Aorta (tissue), 5 donors: ENCODE results near the gene SLC18A3. TPM values are rescaled to one million over a fixed set of nuclear protein-coding genes. Genes with fewer than 3 reads are reported as not detected.

ENCODE experiments used
- ATAC-seq: fragments of 200-7000 bp; cut with Tn5 transposase; one replicate; pipeline ENCODE4 v1.9.1; 2022; ENCODE audit warnings: moderate library complexity; ENCODE audit not compliant: low FRiP score
- DNase-seq, 2 donors: peaks; one replicate each; pipeline ENCODE4 v3.0.0-alpha.2; 2020
- H3K27ac ChIP-seq, 2 donors: one replicate each; pipeline ENCODE4 v1.5.1; 2013; ENCODE audit warnings: low read length in 2 of 2, mild to moderate bottlenecking in 2 of 2, moderate library complexity in 2 of 2, control low read depth in 1 of 2, inconsistent platforms in 1 of 2, low read depth in 1 of 2
- H3K27me3 ChIP-seq, 2 donors: one replicate each; pipeline ENCODE4 v1.6.1; 2013; ENCODE audit warnings: control low read depth in 1 of 2, low read length in 1 of 2, mild to moderate bottlenecking in 1 of 2, moderate library complexity in 1 of 2; ENCODE audit not compliant: insufficient read depth in 2 of 2, control insufficient read depth in 1 of 2
- H3K36me3 ChIP-seq, 2 donors: one replicate each; pipeline ENCODE4 v1.6.1; 2013; ENCODE audit warnings: control low read depth in 1 of 2, low read length in 1 of 2, mild to moderate bottlenecking in 1 of 2; ENCODE audit not compliant: insufficient read depth in 2 of 2, control insufficient read depth in 1 of 2
- H3K4me1 ChIP-seq, 2 donors: one replicate each; pipeline ENCODE4 v1.6.1; 2013; ENCODE audit warnings: low read length in 2 of 2, control low read depth in 1 of 2, mild to moderate bottlenecking in 1 of 2, moderate library complexity in 1 of 2; ENCODE audit not compliant: insufficient read depth in 2 of 2, control insufficient read depth in 1 of 2
- H3K4me3 ChIP-seq, 2 donors: one replicate each; pipeline ENCODE4 v1.5.1; 2013; ENCODE audit warnings: low read length in 2 of 2, control low read depth in 1 of 2, mild to moderate bottlenecking in 1 of 2
- H3K9me3 ChIP-seq: one replicate; pipeline ENCODE4 v1.6.1; 2013; ENCODE audit warnings: mild to moderate bottlenecking, low read length; ENCODE audit not compliant: control insufficient read depth
- WGBS, 2 donors: extraction: QIAGEN DNeasy Blood & Tissue Kit; methylation state at CpG; one replicate each; pipeline ENCODE4 v1.1.7; 2013; 5-methylcytosine and 5-hydroxymethylcytosine counted together
- intact Hi-C, 2 donors: fragments of 100-400 bp; cut with DNase I; formaldehyde crosslinking; loops; one replicate each; pipeline versions ENCODE4 v1.14.2 to v1.15.0; 2022
- polyA plus RNA-seq, 2 donors: library from polyadenylated mRNA; stranded (reverse); fragments of 200-250 nt; gene quantifications; one replicate each; pipeline ENCODE4 v1.2.3, GENCODE V29; 2013
- total RNA-seq, 2 donors: library from RNA; stranded (reverse); fragmentation: NEBNext Ultra II Directional; extraction: Animal tissue kit (Norgen Biotek cat#: 25700); gene quantifications; one replicate each; pipeline ENCODE4 v1.2.1, GENCODE V29; 2021
- donor health status: healthy with polysubstance abuse.
- donor health status: Bipolar disorder and iron deficiency.
- donor health status: DM: no; HTN: no; CAD: no.
- donor health status: DM: no; HTN: no; CAD: no.
- donor health status: DM: yes; HTN: yes; CAD: no.

SLC18A3 gene
- total and polyA plus RNA-seq, 4 donors, result not detected

DNA sequence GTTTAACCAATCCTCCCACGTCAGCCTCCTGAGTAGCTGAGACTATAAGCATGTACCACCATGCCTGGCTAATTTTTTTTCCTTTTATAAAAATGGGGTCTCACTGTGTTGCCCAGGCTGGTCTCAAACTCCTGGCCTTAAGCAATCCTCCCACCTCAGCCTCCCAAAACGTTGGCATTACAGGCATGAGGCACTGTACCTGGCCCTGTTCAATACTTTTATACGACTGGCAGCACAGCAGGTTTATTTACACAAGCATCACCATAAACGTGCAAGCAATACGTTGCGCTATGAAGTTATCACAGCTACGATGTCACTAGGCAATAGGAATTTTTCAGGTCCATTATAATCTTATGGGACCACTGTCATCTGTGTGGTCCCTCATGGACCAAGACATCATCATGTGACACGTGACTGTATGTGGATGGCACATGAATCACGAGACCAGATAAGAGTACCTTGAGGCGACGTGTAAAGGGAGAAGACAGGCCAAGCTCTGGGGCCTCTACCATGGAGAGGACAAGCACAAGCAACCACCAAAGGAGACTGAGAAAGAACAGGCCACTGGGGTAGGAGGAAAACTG lies 34.5 kb upstream of the SLC18A3 start:
- intact Hi-C loops, result no loop called here
- H3K27me3 ChIP-seq, result no peaks in the 10 kb centered on the region
- H3K27ac ChIP-seq, result no peak overlapping the region
- no peaks in the 10 kb centered on the region for H3K9me3 ChIP-seq
- no peak for ATAC-seq
- no peaks in the 10 kb centered on the region for H3K36me3 ChIP-seq
- DNase-seq, result no peak
- H3K4me3 ChIP-seq, result no peak overlapping the region
- H3K4me1 ChIP-seq, result peaks cover 0 to 5% of the 10 kb centered on the region in 2 donors
- WGBS, 2 donors, result 86 to 89% methylated on average over 11 of the region's 11 CpGs

DNA sequence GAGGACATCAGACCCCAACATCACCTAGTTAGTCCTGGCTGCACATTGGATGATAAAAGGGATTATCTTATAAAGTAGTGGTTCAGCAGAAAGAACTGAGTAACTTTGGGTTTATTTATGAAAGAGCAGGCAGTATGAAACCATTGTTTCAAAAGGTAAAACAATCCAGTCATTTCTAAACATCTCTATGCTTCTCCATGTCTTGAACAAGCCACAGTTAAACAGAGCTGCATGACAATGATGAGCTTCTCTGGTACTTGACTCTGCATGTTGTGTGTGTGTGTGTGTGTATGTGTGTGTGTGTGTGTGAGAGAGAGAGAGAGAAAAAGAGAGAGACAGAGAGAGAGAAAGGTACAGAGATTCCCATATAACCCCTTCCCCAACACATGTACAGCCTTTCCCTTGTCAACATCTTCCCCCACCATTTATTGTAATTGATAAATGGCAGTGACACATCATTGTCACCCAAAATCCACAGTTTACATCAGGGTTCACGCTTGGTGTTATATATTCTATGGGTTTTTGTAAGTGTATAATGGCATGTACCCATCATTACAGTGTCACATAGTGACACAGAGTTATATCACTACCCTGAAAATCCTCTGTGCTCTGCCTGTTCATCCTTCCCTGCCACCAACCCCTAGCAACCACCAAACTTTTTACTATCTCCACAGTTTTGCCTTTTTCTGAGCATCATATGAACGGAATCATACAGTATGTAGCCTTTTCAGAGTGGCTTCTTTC lies 32.8 kb upstream of the SLC18A3 start:
- Histone ChIP-seq H3K4me3 (no peak overlapping the region), H3K4me1 (peaks cover 0 to 5% of the 10 kb centered on the region in 2 donors), H3K9me3 (no peaks in the 10 kb centered on the region), H3K36me3 (no peaks in the 10 kb centered on the region), H3K27ac (no peak overlapping the region), H3K27me3 (no peaks in the 10 kb centered on the region)
- intact Hi-C loops, result no loop called here
- ATAC-seq (no peak), DNase-seq (no peak)
- WGBS, 2 donors, result 89 to 91% methylated on average over 2 of the region's 2 CpGs

- WGBS, 2 donors, result 97 to 98% methylated on average over 3 of the region's 3 CpGs
- H3K27ac ChIP-seq, result no peak overlapping the region
- no peaks in the 10 kb centered on the region for H3K27me3 ChIP-seq
- DNase-seq (no peak), ATAC-seq (no peak)
- no peaks in the 10 kb centered on the region for H3K9me3 ChIP-seq
- intact Hi-C loops, result no loop called here
- no peaks in the 10 kb centered on the region for H3K36me3 ChIP-seq
- H3K4me1 ChIP-seq, result peaks cover 0 to 5% of the 10 kb centered on the region in 2 donors
- H3K4me3 ChIP-seq, result no peak overlapping the region
These were observed 31.7 kb upstream of the SLC18A3 start for GRCh38 chr10:49578392-49578791.

GRCh38 chr10:49579621-49580020 lies 30.5 kb upstream of the SLC18A3 start:
- H3K4me3 ChIP-seq, result no peak overlapping the region
- H3K27me3 ChIP-seq, result no peaks in the 10 kb centered on the region
- H3K9me3 ChIP-seq, result no peaks in the 10 kb centered on the region
- peaks cover 0 to 5% of the 10 kb centered on the region in 2 donors for H3K4me1 ChIP-seq
- WGBS, 2 donors, result 4% methylated on average over 2 of the region's 2 CpGs
- intact Hi-C loops, result no loop called here
- DNase-seq, result no peak
- H3K36me3 ChIP-seq, result no peaks in the 10 kb centered on the region
- no peak for ATAC-seq
- peak overlapping the region in 1 of 2 donors; percentile 44 for H3K27ac ChIP-seq

DNA sequence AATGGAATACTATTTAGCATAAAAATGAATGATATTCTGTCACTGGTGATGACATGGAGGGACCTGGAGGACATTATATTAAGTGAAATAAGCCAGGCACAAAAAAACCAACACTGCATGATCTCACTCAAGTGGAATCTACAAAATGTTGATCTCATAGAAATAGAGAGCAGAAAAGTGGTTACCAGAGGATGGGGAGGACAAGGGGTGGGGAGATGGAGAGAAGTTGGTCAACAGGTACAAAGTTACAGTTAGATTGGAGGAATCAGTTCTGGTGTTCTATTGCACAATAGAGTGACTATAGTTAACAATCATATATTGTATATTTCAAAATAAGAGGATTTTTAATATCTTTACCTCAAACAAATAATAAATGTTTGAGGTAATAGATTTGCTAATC lies 24.7 kb upstream of the SLC18A3 start:
- no peaks in the 10 kb centered on the region for H3K36me3 ChIP-seq
- H3K27ac ChIP-seq, result no peak overlapping the region
- no peak for DNase-seq
- ATAC-seq, result no peak
- H3K4me3 ChIP-seq, result no peak overlapping the region
- no peaks in the 10 kb centered on the region for H3K9me3 ChIP-seq
- no peaks in the 10 kb centered on the region for H3K27me3 ChIP-seq
- intact Hi-C loops, result no loop called here
- no peaks in the 10 kb centered on the region for H3K4me1 ChIP-seq

GRCh38 chr10:49587981-49588380 lies 22.1 kb upstream of the SLC18A3 start:
- DNase-seq (no peak), ATAC-seq (no peak)
- intact Hi-C loops, result no loop called here
- Histone ChIP-seq H3K4me3 (no peak overlapping the region), H3K36me3 (no peaks in the 10 kb centered on the region), H3K9me3 (no peaks in the 10 kb centered on the region), H3K4me1 (no peaks in the 10 kb centered on the region), H3K27me3 (no peaks in the 10 kb centered on the region), H3K27ac (no peak overlapping the region)
- WGBS, 2 donors, result 81 to 88% methylated on average over 4 of the region's 4 CpGs

DNA sequence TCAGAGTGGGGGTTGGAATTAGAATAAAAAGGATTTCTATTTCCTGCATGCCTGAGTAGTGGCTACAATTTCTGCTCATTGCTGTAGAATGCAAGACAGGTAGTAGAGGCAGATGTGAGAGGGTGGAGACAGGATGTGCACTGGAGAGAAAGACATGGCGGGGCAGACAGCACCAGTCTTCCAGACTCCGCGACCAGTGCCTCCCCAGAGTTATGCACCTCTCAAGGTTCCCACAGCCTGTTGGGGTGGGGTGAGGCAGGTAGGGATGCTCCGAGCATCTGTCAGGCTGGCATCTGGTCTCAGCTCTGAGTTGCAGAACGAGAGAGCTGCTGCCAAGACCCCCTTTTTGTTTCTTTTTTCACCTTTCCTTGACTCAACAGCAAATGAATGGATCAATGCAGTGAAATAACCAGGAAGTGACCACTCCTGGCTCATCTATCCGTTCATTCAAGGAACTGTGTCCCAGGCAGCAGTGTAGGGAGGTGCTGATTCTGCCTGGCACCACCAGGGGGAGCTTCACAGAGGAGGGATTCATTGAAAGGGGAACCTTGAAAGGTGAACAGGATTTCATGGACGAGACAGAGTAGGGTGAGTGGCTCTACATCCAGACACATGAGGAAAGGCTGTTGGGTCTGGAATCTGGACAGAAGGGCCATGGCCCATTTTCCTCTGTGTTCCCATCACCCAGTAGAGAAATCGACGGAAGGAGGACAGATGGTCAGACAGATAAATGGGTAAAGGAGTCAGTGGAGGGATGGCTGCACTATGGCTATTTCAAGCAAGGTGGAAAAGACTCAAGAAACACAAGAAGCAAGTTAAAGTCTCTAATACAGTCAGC lies 17.2 kb upstream of the SLC18A3 start:
- H3K9me3 ChIP-seq, result no peaks in the 10 kb centered on the region
- 41% methylated on average over 9 of the region's 9 CpGs for WGBS, 2 donors
- H3K4me3 ChIP-seq, result no peak overlapping the region
- intact Hi-C loops, result no loop called here
- no peak overlapping the region for H3K27ac ChIP-seq
- H3K27me3 ChIP-seq, result no peaks in the 10 kb centered on the region
- H3K4me1 ChIP-seq, result no peaks in the 10 kb centered on the region
- no peaks in the 10 kb centered on the region for H3K36me3 ChIP-seq
- DNase-seq (no peak), ATAC-seq (peak; percentile 67)

- Histone ChIP-seq H3K4me3 (no peak overlapping the region), H3K27me3 (no peaks in the 10 kb centered on the region), H3K36me3 (no peaks in the 10 kb centered on the region), H3K4me1 (no peaks in the 10 kb centered on the region), H3K27ac (no peak overlapping the region), H3K9me3 (no peaks in the 10 kb centered on the region)
- 83 to 89% methylated on average over 6 of the region's 6 CpGs for WGBS, 2 donors
- intact Hi-C loops, result no loop called here
- no peak for DNase-seq
- ATAC-seq, result no peak
These were observed 16.6 kb upstream of the SLC18A3 start for GRCh38 chr10:49593564-49593875.

DNA sequence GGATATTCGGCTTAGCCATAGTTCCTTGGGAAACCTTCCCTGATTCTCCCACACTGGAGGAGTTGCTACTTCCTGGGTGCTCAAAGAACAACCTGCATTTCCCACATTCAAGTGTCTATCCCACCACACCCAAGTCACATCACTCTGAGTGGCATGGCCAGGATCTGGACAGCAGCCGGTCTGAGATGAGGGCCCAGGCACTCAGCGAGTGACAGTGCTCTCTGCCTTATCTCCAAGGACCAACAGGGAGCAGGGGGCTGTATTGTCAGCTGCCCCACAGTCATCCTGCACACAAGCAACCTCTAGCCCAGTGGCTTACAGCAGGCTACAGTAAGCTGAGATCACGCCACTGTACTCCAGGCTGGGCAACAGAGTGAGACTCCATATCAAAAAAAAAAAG lies 16.1 kb upstream of the SLC18A3 start:
- 67 to 70% methylated on average over 4 of the region's 4 CpGs for WGBS, 2 donors
- DNase-seq, result no peak

More for the DNA sequence above, 16.1 kb upstream of the SLC18A3 start:
- no peak overlapping the region for H3K27ac ChIP-seq
- no peaks in the 10 kb centered on the region for H3K9me3 ChIP-seq
- intact Hi-C loops, result no loop called here
- H3K36me3 ChIP-seq, result no peaks in the 10 kb centered on the region
- ATAC-seq, result no peak
- H3K4me1 ChIP-seq, result no peaks in the 10 kb centered on the region
- H3K27me3 ChIP-seq, result no peaks in the 10 kb centered on the region
- H3K4me3 ChIP-seq, result no peak overlapping the region
